HG03060 (cell line): ENCODE data around the gene TC2N.
"Not testable (repeated sequence)": the region's sequence is repeated elsewhere in the genome, so short reads cannot be mapped to it uniquely, and the experiment has no call there.

Experiments used
- ATAC-seq: cut with Tn5 transposase; IDR thresholded peaks from one replicate; pipeline ENCODE4 v1.9.1; 2021; ENCODE audit warnings: low read depth, moderate number of reproducible peaks; ENCODE audit not compliant: unreplicated experiment

The TC2N gene

DNA sequence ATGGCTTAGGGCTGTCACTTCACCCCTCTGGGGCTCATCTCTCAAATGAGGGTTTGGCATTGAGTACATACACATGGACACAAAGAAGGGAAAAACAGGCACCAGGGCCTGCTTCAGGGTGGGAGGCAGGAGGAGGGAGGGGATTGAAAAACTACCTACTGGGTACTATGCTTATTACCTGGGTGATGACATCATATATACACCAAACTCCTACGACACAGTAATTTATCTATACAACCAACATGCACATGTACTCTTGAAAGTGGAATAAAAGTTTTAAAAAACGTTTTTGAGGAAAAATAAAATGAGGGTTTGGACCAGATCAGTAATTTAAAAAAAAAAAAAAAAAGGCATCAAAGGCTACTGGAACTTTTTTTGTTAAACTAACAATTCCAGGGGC lies 3.6 kb upstream of the TC2N start:
- ATAC-seq: no peak

DNA sequence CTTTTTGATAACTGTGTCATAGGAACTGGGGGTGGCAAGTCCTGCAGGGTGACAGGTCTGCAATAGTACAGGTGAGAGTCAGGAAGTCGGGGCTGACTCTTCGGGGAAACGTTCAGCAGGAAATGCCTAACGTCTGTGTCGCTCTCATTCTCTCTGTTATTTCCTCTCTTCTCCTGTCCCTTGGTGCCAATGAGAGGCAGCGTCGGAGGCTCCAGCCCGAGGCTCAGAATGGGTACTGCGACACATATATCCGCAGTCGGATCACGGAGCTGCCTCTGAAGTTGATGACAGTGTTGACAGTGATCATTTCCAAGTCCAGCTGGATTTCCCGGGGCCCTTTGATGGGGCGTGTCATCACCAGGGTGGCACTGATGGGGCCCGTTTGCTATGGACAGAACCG lies 2.7 kb upstream of the TC2N start:
- no peak for ATAC-seq

DNA sequence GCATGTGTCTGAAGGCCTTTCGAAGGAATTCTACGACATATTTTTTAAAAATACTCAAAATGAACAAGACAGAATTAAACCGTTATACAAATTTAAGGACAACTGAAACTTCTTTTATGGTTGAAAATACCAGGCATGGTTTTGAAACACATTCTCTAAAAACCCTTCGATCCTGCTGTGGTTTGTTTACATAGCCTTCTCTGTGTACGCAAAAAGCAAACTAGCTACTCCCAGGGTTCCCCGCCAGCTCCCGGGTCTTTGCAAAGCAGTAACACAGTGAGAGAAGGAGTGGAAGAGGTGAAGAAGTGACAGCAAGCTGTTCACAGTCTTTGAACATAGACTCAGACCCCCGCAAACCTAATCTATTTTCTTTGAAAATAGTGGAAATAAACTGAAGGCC lies 2.2 kb upstream of the TC2N start:
- no peak for ATAC-seq

DNA sequence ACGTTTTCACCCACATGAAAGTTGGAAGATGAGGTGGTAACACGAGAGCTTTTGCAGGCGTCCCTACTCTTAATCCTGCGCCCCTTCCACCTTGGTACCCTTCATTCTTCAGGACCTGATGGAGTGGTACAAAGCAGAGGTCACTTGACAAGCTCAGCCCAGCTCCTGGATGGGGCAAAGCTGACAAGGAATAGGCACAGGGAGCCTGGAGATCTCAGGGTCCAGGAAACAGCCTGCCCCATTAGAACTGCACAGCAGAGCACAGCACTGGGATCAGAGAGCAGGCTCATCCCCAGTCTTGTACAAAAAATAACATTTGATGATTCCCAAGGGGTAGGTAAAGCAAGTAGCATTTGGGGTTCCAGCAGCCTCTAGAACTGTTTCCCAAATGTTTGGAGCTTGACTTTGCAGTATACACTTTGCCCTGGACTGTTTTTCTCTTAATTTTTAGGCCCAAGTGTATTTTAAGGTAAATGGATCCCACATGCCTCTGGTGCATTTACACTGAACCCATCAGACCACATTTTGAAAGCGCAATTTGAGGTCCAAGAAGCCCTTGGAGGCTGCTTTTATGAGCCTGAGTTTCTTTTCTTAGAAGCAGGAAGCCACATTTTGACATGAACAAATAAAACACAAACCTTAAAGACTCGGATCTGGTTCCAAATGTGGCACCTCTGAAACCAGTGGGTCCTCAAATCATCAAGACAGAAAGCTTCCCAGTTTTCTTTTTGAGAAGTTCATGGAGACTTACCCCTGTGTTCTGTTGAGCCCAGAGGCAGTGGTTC lies 633 bp downstream of the TC2N start:
- no peak for ATAC-seq

DNA sequence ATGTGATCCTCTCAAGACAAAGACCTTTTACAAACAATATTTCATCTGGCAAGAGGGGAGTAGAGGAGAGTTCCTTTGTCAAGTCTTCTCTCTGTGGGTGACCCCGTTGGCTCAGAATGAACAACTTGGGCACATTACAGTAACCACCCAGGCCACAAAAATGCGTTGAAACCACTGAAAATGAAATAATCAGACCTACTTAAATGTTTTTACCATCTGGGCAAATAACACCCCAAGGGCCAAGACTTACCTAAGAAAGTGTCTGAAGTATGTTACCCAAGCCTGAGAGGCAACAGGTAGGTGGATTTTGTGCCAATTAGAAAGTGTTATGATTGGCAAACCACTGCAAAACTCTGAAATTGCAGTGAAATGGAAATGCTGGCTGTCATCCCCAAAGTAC lies 1.3 kb downstream of the TC2N start:
- ATAC-seq: no peak

DNA sequence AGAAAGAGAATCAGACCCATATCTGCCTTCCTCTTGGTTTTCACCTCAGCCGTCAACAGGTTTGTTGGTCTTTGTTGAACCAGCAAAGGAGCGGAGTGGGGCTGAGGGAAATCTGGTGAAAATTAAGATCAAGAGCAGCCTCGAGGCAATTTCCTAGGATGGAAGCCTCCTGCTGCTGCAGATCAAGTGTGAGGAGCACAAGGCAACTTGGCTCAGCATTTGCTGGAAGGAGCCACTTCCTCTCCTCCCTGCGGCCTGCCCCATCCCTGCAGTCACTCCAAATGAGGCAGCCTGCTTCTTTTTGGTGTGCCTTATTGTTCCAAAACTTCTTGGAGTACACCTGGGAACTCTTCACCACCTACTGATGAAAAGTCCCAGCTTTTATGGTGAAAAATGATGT lies 4.9 kb downstream of the TC2N start:
- ATAC-seq: no peak

DNA sequence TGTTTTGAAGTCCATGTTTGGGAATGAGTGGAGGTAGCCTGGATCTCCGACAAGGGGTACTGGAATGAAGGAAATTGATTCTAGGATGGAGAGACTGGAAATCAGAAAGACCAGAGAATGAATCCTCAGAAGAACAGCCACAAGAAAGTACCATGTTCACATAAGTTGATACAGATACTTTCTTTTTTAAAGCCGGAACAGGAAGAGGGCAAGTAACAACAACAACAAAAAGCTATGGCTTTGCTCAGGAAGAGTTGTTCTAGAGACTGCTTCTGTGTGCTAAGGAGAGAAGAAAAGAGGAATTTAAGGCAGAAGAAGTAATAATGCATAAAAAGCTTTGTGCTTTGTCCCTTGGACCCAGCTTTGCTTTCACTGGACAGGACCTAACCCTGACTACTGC lies 6.2 kb downstream of the TC2N start:
- ATAC-seq: no peak

DNA sequence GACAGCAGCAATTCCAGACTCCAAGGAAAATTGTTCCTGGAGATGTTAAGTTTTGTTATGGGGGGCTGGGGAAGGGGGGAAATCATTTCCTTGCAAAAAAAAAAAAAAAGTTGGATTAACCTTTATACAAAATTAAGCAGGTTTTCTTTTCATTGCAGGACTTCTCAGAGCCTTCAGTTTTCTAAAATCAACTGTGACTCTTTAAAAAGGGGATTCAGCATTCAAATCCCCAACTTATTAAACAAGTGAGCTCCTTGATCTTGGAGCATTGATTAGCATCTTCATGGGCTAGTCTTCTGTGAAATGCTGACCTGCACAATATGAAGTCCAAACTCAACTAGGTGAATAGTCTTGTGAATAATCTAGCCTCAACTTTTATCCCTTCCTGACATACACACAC lies 7.1 kb downstream of the TC2N start:
- ATAC-seq: no peak

DNA sequence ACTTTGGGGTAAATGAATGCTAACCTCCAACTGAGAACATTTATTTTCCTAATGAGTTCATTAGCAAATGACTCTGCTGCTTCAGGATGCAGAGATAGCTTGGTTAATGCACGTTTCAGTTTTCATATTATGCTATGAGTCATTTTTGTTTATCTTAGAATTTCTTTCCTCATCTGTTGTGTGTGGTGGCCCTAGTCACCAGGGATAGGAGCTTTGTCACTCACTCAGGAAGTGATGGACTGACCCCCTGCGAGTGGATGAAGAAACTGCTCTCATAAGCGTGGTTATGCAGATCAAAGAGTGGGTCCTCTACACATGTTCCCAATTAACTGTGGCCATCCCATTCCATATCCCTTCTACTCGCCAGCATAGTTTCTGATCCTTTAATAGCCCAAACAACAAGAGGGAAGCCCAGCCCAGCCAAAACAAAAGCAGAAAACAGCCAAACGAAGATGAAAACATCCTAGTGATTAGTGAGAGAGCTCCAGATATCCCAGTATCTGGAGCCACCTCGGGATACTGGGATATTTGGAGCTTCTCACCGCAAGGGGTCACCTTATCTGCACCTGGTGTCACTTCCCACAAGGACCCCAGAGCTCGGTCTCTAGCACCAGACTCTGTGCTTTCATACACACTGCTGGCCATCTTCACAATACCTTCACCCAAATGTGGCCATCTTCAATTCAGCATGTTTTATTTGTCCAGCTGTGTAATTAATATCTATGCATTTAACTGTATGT lies 8.6 kb downstream of the TC2N start:
- ATAC-seq: peak; percentile 39

DNA sequence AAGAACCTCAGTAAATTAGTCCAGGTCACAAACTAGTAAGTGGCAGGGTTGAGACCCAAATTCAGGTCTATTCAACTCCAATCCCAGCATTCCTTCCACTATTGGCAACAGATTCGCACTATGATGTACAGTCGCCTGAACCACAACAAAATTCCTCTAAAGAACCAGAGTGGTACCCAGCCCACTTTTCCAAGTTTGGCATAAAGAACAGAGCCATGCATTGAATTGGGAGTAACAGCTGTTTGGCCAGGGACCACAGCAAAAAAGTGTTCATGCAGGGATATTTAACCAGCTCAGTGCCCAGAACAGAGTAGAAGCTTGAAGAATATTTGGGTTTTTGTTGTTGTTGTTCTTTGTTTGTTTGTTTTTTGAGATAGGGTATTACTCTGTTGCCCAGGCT lies 9.7 kb downstream of the TC2N start:
- no peak for ATAC-seq

DNA sequence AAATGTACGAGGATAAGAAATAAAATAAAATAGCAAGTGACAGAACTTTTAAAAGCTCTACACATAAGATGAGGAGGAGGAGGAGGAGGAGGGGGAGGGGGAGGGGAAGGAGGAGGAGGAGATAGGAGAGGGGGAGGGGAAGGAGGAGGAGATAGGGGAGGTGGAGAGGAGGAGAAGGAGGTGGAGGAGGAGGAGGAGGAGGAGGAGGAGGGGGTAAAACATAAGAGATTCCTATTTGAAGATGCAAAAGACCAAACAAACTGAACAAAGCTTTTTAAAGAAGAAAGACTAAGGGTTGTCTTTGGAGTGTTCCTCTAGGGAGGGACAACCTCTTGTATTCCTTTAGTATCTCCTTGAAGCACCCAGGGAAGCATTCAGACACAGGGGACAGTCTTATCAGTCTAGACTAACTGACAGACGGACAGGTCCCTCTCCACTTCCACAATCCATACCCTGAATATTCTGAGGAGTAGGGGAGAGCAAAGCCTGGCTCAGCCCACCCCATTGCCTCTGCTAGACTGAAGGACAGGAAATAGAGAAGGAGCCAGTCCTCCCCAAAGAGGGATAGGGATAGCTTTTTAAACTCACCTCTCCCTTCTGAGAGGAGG lies 12.9 kb downstream of the TC2N start:
- ATAC-seq: no peak

DNA sequence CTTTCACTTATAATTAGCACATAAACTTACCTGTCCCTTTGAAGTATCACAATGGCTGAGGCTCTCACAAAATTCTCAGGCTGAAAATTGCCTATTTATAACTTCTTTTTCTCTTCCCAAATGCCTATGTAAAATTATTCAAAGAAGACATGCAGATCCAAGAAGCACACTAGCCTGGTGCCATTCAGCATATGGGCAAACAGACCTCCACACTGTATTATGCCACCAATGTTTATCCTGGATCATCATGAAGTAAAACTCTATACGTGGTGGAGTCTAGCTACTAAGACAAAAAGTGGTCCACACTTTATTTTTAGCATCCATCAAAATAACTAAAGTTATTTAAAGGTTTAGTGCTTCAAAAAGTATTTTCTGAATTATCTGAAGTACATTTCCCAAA lies 15.8 kb downstream of the TC2N start:
- no peak for ATAC-seq

DNA sequence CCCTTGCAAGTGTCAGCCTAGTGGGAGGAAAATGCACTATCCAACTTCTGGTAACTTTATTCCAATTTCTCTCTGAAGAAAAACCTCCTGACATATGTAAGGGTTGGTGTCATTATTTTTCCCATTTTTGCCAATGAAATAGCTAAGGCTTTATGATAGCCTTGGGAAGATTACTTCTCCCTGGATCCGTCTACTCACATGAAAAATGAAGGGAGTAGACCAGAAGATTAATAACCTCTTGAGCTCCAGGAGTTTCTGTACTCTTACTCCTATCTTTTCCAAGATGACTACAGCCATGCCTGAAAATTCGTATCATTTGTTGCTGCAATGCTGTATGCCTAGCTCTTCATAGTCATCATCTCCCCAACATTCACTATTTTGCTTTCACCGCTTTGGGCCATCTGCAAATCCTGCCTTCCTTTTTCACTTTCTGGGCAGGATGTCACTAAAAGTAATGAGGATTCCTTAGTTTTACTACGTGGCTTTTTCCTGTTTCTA lies 18.8 kb downstream of the TC2N start:
- no peak for ATAC-seq

DNA sequence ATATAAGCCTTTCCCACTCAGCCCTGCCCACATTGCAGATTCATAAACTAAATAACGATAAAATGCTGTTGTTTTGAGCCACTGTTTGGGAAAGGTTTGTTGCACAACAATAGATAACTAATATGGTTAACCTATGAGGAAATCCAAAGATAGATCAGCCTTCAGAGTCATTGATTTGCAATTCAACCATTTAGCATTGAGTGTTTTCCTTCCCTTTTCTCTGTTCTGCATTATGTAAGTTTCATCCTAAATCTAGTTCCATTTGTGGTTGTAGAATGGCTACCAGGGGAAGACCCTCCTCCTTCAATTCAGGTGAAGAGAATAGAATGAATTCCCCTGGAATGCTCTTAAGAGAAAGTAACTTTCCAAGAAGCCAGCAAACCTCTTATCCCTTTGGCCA lies 19.6 kb downstream of the TC2N start:
- ATAC-seq: no peak

DNA sequence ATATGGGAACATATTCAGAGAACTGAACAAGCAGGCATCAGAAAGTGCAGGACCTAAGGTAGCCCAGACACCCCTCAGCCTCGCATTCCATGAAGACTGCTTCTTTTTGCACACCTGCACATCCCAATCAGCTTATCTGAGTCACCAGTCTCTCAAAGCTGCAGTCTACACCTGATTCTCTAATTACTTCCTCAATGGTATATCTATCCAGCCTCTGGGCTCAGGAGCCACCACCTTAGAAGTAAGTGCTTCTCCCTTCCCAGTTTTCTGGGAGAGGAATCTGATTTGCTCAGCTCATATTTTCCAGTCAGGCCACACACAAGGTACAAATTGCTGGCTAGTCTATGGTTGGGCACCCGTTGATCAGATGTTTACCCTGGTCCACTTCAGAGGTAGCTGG lies 21.7 kb downstream of the TC2N start:
- no peak for ATAC-seq

DNA sequence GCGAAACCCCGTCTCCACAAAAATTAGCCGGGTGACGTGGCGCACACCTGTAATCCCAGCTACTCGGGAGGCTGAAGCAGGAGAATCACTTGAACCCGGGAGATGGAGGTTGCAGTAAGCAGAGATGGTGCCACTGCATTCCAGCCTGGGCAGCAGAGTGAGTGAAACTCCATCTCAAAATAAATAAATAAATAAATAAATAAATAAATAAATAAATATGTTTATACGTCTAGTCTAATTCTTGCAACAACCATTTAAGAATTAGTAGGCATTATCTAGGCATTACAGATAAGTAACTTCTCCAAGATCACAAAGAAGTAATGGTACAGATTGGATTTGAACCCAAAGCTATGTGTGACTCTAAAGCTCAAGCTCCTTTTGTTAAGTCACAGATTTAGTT lies 22.3 kb downstream of the TC2N start:
- ATAC-seq: not testable (repeated sequence)

DNA sequence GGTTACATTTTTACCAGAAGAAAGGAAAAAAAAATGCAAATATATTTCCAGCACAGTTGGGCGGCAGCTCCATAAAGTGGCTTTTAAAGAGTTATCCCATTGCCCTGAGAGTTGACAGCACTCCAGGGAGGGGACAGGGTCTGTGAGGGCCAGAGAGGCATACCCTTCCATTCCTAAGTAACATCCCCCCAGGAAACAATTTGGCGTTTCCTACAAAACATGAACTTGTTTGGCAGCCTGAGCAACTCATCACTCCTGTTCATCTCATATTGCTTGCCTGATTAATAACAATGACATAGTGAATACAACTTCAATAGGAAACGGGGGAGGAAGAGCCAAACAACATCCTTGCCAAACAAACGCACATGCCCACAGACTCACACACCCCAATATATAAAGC lies 23.3 kb downstream of the TC2N start:
- ATAC-seq: no peak

DNA sequence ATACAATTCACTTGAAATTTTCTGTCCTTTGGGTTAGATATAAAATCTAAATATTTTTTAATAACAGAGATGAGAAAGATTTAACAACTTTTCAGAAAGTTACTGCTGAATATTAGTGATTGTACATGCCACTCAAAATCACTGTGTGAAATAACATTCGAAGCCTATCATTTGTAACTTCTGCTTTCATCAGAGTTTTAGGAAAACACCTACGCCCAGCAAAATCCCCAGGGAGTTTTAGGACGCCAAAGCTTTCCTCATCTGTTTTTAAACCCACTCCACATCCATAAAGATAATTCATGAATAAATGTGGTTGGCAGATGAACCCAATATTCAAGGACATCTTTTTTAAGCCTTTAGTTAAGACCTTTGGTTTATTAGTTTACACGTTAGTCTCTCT lies 23.9 kb downstream of the TC2N start:
- no peak for ATAC-seq

DNA sequence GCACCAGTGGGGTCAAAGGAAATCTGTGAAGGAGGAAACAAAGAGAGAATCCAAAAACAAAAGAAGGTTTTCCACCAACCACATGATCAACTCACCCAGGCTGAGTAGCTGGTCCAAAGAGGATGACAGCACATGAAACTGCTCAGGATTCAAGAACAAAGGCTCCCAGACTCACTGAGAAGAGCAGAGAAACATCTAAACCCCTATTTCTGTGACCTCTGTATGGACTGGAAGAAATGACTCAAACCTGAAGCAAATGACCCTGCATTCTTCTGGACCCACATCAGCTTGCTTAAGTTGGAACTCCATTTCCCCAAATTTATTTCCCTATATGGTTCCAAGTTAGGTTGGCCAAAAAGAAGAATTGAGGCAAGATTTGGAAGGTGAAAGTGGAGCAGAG lies 26.3 kb downstream of the TC2N start:
- no peak for ATAC-seq

DNA sequence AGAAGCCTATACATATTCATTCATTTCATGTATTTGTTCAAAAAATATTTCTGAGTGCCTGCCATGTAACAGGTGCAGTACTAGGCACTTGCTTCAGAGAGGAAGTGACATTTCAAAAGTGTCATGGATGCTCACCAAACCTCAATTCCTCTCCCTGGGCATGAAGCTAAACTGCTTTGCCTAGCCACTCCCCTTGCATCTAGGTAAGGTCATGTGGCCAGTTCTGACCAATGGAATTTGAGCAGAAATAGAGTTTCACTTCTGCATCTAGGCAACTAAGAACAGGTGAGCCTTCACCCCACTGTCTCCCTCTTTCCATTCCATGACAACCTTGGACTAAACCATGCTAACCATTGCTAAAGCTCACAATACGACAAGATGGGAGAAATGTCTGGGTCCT lies 27.6 kb downstream of the TC2N start:
- no peak for ATAC-seq

DNA sequence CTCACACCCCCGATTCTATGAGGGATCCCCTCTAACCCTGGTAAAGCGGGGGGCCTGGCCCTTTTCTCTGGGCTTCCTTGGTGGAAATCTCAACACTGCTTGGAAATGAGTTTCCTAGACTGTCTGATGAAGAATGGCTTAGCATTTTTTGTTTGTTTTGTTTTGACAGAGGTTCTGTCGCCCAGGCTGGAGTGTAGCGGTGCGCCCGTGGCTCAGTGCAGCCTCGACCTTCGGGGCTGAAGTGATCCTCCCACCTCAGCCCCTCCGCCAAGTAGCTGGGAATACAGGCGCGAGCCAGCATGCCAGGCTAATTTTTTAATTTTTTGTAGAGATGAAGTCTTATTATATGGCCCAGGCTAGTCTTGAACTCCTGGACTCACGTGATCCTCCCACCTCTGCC lies 30.3 kb downstream of the TC2N start:
- ATAC-seq: no peak
